Calu3 (cell line): ENCODE measurements around the gene ABCA12. TPM values are rescaled to one million over a fixed set of nuclear protein-coding genes. Genes with fewer than 3 reads are reported as not detected.

Source experiments
- BruUV-seq: library from RNA; stranded (reverse); fragments of 400-500 nt; replicated peaks from 2 replicates; lab custom pipeline; 2021; lab: Mats Ljungman, UMichigan
- CTCF ChIA-PET: fragments of 300-600 bp; sonication (Branson Sonifier 250); formaldehyde crosslinking; loops from one replicate; lab custom pipeline; 2022; ENCODE audit warnings: antibody characterized with exemption; lab: Charles Lee
- DNase-seq: peaks from one replicate; pipeline ENCODE4 v3.0.0; 2022
- H3K27ac Mint-ChIP-seq: one replicate; pipeline ENCODE4 v1.8.0; 2022; ENCODE audit warnings: mixed read lengths; ENCODE audit not compliant: unreplicated experiment
- H3K27me3 Mint-ChIP-seq: one replicate; pipeline ENCODE4 v1.8.0; 2022; ENCODE audit warnings: mixed read lengths; ENCODE audit not compliant: unreplicated experiment
- H3K36me3 Mint-ChIP-seq: one replicate; pipeline ENCODE4 v1.8.0; 2022; ENCODE audit warnings: mild to moderate bottlenecking, moderate library complexity, mixed read lengths; ENCODE audit not compliant: insufficient read depth, unreplicated experiment
- H3K4me1 Mint-ChIP-seq: one replicate; pipeline ENCODE4 v1.8.0; 2022; ENCODE audit warnings: mild to moderate bottlenecking, low read depth, mixed read lengths; ENCODE audit not compliant: unreplicated experiment
- H3K4me3 Mint-ChIP-seq: one replicate; pipeline ENCODE4 v1.8.0; 2022; ENCODE audit warnings: mild to moderate bottlenecking, low read depth, moderate library complexity, mixed read lengths; ENCODE audit not compliant: unreplicated experiment
- H3K9me3 Mint-ChIP-seq: one replicate; pipeline ENCODE4 v1.8.0; 2022; ENCODE audit warnings: low read depth, mixed read lengths; ENCODE audit not compliant: unreplicated experiment
- intact Hi-C: fragments of 100-400 bp; cut with micrococcal nuclease; formaldehyde crosslinking; loops from one replicate; pipeline ENCODE4 v1.10.0; 2022; ENCODE audit not compliant: unreplicated experiment
- total RNA-seq: library from RNA; stranded (reverse); gene quantifications from 2 replicates; pipeline ENCODE4 v1.2.3, GENCODE V29; 2022
- TF ChIP-seq, protein P1 (sequence below): fragments of 200-600 bp; IDR thresholded peaks from one replicate; pipeline ENCODE4 v1.8.0; 2022; ENCODE audit warnings: antibody characterized with exemption; ENCODE audit not compliant: unreplicated experiment

ABCA12 gene
- total RNA-seq, 1 experiment from 2014 or later, result 4.8 TPM

- H3K27ac Mint-ChIP-seq, result no peak overlapping the region
- TF ChIP-seq, protein P1, sequence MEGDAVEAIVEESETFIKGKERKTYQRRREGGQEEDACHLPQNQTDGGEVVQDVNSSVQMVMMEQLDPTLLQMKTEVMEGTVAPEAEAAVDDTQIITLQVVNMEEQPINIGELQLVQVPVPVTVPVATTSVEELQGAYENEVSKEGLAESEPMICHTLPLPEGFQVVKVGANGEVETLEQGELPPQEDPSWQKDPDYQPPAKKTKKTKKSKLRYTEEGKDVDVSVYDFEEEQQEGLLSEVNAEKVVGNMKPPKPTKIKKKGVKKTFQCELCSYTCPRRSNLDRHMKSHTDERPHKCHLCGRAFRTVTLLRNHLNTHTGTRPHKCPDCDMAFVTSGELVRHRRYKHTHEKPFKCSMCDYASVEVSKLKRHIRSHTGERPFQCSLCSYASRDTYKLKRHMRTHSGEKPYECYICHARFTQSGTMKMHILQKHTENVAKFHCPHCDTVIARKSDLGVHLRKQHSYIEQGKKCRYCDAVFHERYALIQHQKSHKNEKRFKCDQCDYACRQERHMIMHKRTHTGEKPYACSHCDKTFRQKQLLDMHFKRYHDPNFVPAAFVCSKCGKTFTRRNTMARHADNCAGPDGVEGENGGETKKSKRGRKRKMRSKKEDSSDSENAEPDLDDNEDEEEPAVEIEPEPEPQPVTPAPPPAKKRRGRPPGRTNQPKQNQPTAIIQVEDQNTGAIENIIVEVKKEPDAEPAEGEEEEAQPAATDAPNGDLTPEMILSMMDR, result no peak
- no peaks in the 10 kb centered on the region for H3K36me3 Mint-ChIP-seq
- CTCF ChIA-PET, result interaction anchor here (0.8 kb wide), 1 partner anchor 238 kb away, joined by 3 read pairs; no protein-coding TSS in a partner anchor
- no peaks in the 10 kb centered on the region for H3K27me3 Mint-ChIP-seq
- BruUV-seq, result no TSS peak
- no peaks in the 10 kb centered on the region for H3K4me1 Mint-ChIP-seq
- intact Hi-C loops, result no loop called here
- no peak for DNase-seq
- no peaks in the 10 kb centered on the region for H3K9me3 Mint-ChIP-seq
- H3K4me3 Mint-ChIP-seq, result no peak overlapping the region
Observed at GRCh38 chr2:214995409-214995808, 143.0 kb downstream of the ABCA12 start.

GRCh38 chr2:214992911-214993310 lies 145.5 kb downstream of the ABCA12 start:
- H3K27ac Mint-ChIP-seq, result no peak overlapping the region
- no peak overlapping the region for H3K4me3 Mint-ChIP-seq
- H3K9me3 Mint-ChIP-seq, result no peaks in the 10 kb centered on the region
- no peaks in the 10 kb centered on the region for H3K36me3 Mint-ChIP-seq
- no peak for DNase-seq
- H3K4me1 Mint-ChIP-seq, result no peaks in the 10 kb centered on the region
- intact Hi-C loops, result no loop called here
- CTCF ChIA-PET, result no interaction called here
- no peaks in the 10 kb centered on the region for H3K27me3 Mint-ChIP-seq
- TF ChIP-seq, protein P1, result no peak
- BruUV-seq, result no TSS peak

DNA sequence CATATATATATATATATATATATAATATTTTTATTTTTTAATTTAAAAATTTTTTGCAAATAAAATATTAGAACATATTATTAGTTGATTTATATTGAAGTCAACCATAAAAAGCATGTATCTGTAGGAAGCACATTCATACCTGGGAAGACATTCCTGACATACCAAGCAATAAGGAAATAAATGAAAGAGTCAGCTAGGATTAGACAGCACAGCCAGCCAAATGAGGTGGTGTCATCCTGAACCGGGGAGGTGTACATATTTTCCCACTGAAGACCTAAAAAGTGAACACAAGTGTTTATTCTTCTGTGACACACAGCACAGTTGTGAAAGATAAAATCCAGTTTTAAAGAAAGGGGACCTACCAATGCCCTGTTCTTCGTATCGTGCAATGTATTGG lies 149.2 kb downstream of the ABCA12 start:
- Mint-ChIP-seq H3K27me3 (no peaks in the 10 kb centered on the region), H3K36me3 (no peaks in the 10 kb centered on the region), H3K4me3 (no peak overlapping the region), H3K27ac (no peak overlapping the region), H3K9me3 (no peaks in the 10 kb centered on the region), H3K4me1 (no peaks in the 10 kb centered on the region)
- intact Hi-C loops, result no loop called here
- DNase-seq, result no peak
- CTCF ChIA-PET, result no interaction called here
- TF ChIP-seq, protein P1, result no peak
- no TSS peak for BruUV-seq

- Mint-ChIP-seq H3K36me3 (no peaks in the 10 kb centered on the region), H3K4me1 (no peaks in the 10 kb centered on the region), H3K27me3 (no peaks in the 10 kb centered on the region), H3K27ac (no peak overlapping the region), H3K4me3 (no peak overlapping the region), H3K9me3 (no peaks in the 10 kb centered on the region)
- no peak for DNase-seq
- TF ChIP-seq, protein P1, result no peak
- no TSS peak for BruUV-seq
- intact Hi-C loops, result no loop called here
- CTCF ChIA-PET, result no interaction called here
Observed at GRCh38 chr2:214987261-214987660, 151.2 kb downstream of the ABCA12 start.
